Measurements from ENCODE around the gene NPC1L1. TPM values are rescaled to one million over a fixed set of nuclear protein-coding genes. Genes with fewer than 3 reads are reported as not detected.
"Not testable (repeated sequence)": the region's sequence is repeated elsewhere in the genome, so short reads cannot be mapped to it uniquely, and the experiment has no call there.

NPC1L1 gene
- total RNA-seq, 1 donor: under 0.01 TPM

- peak; percentile 32 to 63 (median 38) for DNase-seq (ENCODE audit: low read depth in 2 of 3, low spot score in 2 of 3)
Measured at GRCh38 chr7:44565097-44565794, 24.1 kb upstream of the NPC1L1 start.

- DNase-seq (ENCODE audit: low read depth in 2 of 3, low spot score in 2 of 3): no peak
Measured at GRCh38 chr7:44564606-44565005, 23.5 kb upstream of the NPC1L1 start.

- DNase-seq (ENCODE audit: low read depth in 2 of 3, low spot score in 2 of 3): no peak
Measured at GRCh38 chr7:44563171-44563679, 22.1 kb upstream of the NPC1L1 start.

- not testable (repeated sequence) for DNase-seq (ENCODE audit: low read depth in 2 of 3, low spot score in 2 of 3)
Measured at GRCh38 chr7:44562622-44562962, 21.5 kb upstream of the NPC1L1 start.

- DNase-seq (ENCODE audit: low read depth in 2 of 3, low spot score in 2 of 3): no peak
Measured at GRCh38 chr7:44561962-44562621, 21.0 kb upstream of the NPC1L1 start.

GRCh38 chr7:44561481-44561880, 20.4 kb upstream of the NPC1L1 start:
- DNase-seq (ENCODE audit: low read depth in 2 of 3, low spot score in 2 of 3): no peak

GRCh38 chr7:44559485-44559884, 18.4 kb upstream of the NPC1L1 start:
- DNase-seq (ENCODE audit: low read depth in 2 of 3, low spot score in 2 of 3): no peak

GRCh38 chr7:44557485-44557884, 16.4 kb upstream of the NPC1L1 start:
- no peak for DNase-seq (ENCODE audit: low read depth in 2 of 3, low spot score in 2 of 3)

- DNase-seq (ENCODE audit: low read depth in 2 of 3, low spot score in 2 of 3): no peak
Measured at GRCh38 chr7:44555350-44555749, 14.2 kb upstream of the NPC1L1 start.

GRCh38 chr7:44552473-44553005, 11.4 kb upstream of the NPC1L1 start:
- not testable (repeated sequence) for DNase-seq (ENCODE audit: low read depth in 2 of 3, low spot score in 2 of 3)

- DNase-seq (ENCODE audit: low read depth in 2 of 3, low spot score in 2 of 3): no peak
Measured at GRCh38 chr7:44549457-44549856, 8.3 kb upstream of the NPC1L1 start.

GRCh38 chr7:44548893-44549292, 7.8 kb upstream of the NPC1L1 start:
- DNase-seq (ENCODE audit: low read depth in 2 of 3, low spot score in 2 of 3): no peak

- no peak for DNase-seq (ENCODE audit: low read depth in 2 of 3, low spot score in 2 of 3)
Measured at GRCh38 chr7:44547536-44548231, 6.6 kb upstream of the NPC1L1 start.

- DNase-seq (ENCODE audit: low read depth in 2 of 3, low spot score in 2 of 3): no peak
Measured at GRCh38 chr7:44541876-44542610, 913 bp upstream of the NPC1L1 start.

- DNase-seq (ENCODE audit: low read depth in 2 of 3, low spot score in 2 of 3): no peak
Measured at GRCh38 chr7:44540592-44541027, 520 bp downstream of the NPC1L1 start.

GRCh38 chr7:44539669-44540506, 1.2 kb downstream of the NPC1L1 start:
- no peak for DNase-seq (ENCODE audit: low read depth in 2 of 3, low spot score in 2 of 3)

- no peak for DNase-seq (ENCODE audit: low read depth in 2 of 3, low spot score in 2 of 3)
Measured at GRCh38 chr7:44538798-44539668, 2.1 kb downstream of the NPC1L1 start.

GRCh38 chr7:44538093-44538797, 2.9 kb downstream of the NPC1L1 start:
- DNase-seq (ENCODE audit: low read depth in 2 of 3, low spot score in 2 of 3): no peak

Measured in hematopoietic multipotent progenitor cell (in vitro differentiated cells).